HepG2 (cell line): Measurements from ENCODE around the gene FAM43A. TPM values are rescaled to one million over a fixed set of nuclear protein-coding genes. Genes with fewer than 3 reads are reported as not detected.

ENCODE experiments used
- ATAC-seq: fragments of 200-7000 bp; cut with Tn5 transposase; 3 replicates; pipeline ENCODE4 v1.9.1; 2020; ENCODE audit warnings: mild to moderate bottlenecking, moderate library complexity
- BruUV-seq: library from RNA; stranded (reverse); fragments of 400-500 nt; replicated peaks from 2 replicates; lab custom pipeline; 2021; lab: Mats Ljungman, UMichigan
- CTCF ChIA-PET: fragments of 300-600 bp; formaldehyde crosslinking; extraction: SDS; loops from one replicate; lab custom pipeline; 2021; ENCODE audit warnings: low total read pairs, inconsistent platforms, low intra/inter-chr PET ratio; lab: Yijun Ruan, JAX
- POLR2A ChIA-PET: fragments of 350-600 bp; sonication (Branson Sonifier 250); formaldehyde crosslinking; loops from one replicate; lab custom pipeline; 2020; ENCODE audit warnings: antibody characterized with exemption, inconsistent platforms; lab: Yijun Ruan, JAX
- DNase-seq: peaks from one replicate; pipeline ENCODE4 v3.0.0-alpha.2; 2015; ENCODE audit warnings: low spot score
- FAIRE-seq: peaks from 3 replicates; lab custom pipeline; 2011; peaks lifted over from hg19 to GRCh38; lab: Jason Lieb, UNC
- H2AFZ ChIP-seq: one replicate; pipeline ENCODE4 v1.6.1; 2011; ENCODE audit warnings: low read length, inconsistent platforms
- H3K27ac ChIP-seq: fragments of 300-600 bp; 3 replicates; pipeline ENCODE4 v1.8.0; 2011; ENCODE audit warnings: mixed run types, mild to moderate bottlenecking, mixed read lengths, low read length, inconsistent platforms; ENCODE audit not compliant: insufficient read depth; ENCODE audit errors: extremely low read length
- H3K27me3 ChIP-seq, 2 experiments: fragments of 200-600 bp in 1 of 2; 2 replicates in 1 of 2; 3 replicates in 1 of 2; pipeline versions ENCODE4 v1.6.0 to v1.8.0; 2011; ENCODE audit warnings: low read length in 2 of 2, mild to moderate bottlenecking in 2 of 2, moderate library complexity in 2 of 2, inconsistent platforms in 1 of 2; ENCODE audit not compliant: insufficient read depth in 2 of 2, control insufficient read depth in 1 of 2
- H3K36me3 ChIP-seq, 2 experiments: fragments of 200-600 bp in 1 of 2; replicated peaks in 1 of 2; 2 replicates in 1 of 2; 3 replicates in 1 of 2; pipeline versions ENCODE4 v1.5.1 to v1.8.0; 2011; ENCODE audit warnings: low read length in 2 of 2, inconsistent platforms in 1 of 2; ENCODE audit not compliant: insufficient read depth in 2 of 2, control insufficient read depth in 1 of 2
- H3K4me1 ChIP-seq: 2 replicates; pipeline ENCODE4 v1.5.1; 2012; ENCODE audit warnings: low read length, inconsistent platforms; ENCODE audit not compliant: insufficient read depth
- H3K4me2 ChIP-seq: 2 replicates; pipeline ENCODE4 v1.6.0; 2011; ENCODE audit warnings: low read depth, low read length, inconsistent platforms
- H3K4me3 ChIP-seq, 3 experiments: fragments of 200-600 bp in 1 of 3; sonication (generic), shearing (Covaris generic) in 1 of 3; replicated peaks in 1 of 3; 2 replicates each; pipeline ENCODE4 v1.5.1; 2011 to 2016; ENCODE audit warnings: low read length in 3 of 3, inconsistent platforms in 2 of 3, low read depth in 2 of 3, mild to moderate bottlenecking in 2 of 3, control low read depth in 1 of 3, mixed read lengths in 1 of 3; ENCODE audit not compliant: insufficient read depth in 1 of 3
- H3K79me2 ChIP-seq: one replicate; pipeline ENCODE4 v1.6.1; 2011; ENCODE audit warnings: low read length, inconsistent platforms; ENCODE audit not compliant: insufficient read depth
- H3K9ac ChIP-seq: 2 replicates; pipeline ENCODE4 v1.6.0; 2011; ENCODE audit warnings: mild to moderate bottlenecking, low read depth, low read length, inconsistent platforms; ENCODE audit not compliant: insufficient read depth
- H3K9me3 ChIP-seq: 2 replicates; pipeline ENCODE4 v1.5.1; 2012; ENCODE audit warnings: mild to moderate bottlenecking, low read length
- H4K20me1 ChIP-seq: 2 replicates; pipeline ENCODE4 v1.6.0; 2011; ENCODE audit warnings: inconsistent platforms, mild to moderate bottlenecking, low read length, moderate library complexity; ENCODE audit not compliant: insufficient read depth
- E2F2 ChIP-seq: sonication (generic); formaldehyde crosslinking; IDR thresholded peaks from 2 replicates; pipeline ENCODE4 v1.4.0; 2020; ENCODE audit warnings: missing genetic modification reagents, borderline replicate concordance
- LCORL ChIP-seq, 2 experiments: fragments of 450-650 bp in 1 of 2; sonication (generic) in 1 of 2; formaldehyde crosslinking in 1 of 2; IDR thresholded peaks; 2 replicates each; pipeline versions ENCODE4 v1.5.0 to v1.6.1; 2017 to 2020; ENCODE audit warnings: antibody characterized with exemption in 1 of 2, missing genetic modification reagents in 1 of 2
- MXD1 ChIP-seq: sonication (generic); formaldehyde crosslinking; IDR thresholded peaks from 2 replicates; pipeline ENCODE4 v1.4.0; 2020; ENCODE audit warnings: mild to moderate bottlenecking, missing genetic modification reagents
- NCOA1 ChIP-seq: sonication (generic); formaldehyde crosslinking; IDR thresholded peaks from 2 replicates; pipeline ENCODE4 v1.9.0; 2021; ENCODE audit warnings: missing genetic modification reagents
- SRSF1 ChIP-seq: fragments of 200-400 bp; formaldehyde crosslinking; optimal IDR thresholded peaks from 2 replicates; pipeline ENCODE3; 2017; ENCODE audit warnings: mild to moderate bottlenecking, low read depth, low read length, moderate library complexity
- ZNF142 ChIP-seq: sonication (generic); formaldehyde crosslinking; IDR thresholded peaks from 2 replicates; pipeline ENCODE4 v1.4.0; 2020; ENCODE audit warnings: missing genetic modification reagents
- ZNF569 ChIP-seq: sonication (generic); formaldehyde crosslinking; IDR thresholded peaks from 2 replicates; pipeline ENCODE4 v1.5.0; 2020; ENCODE audit warnings: mild to moderate bottlenecking, missing genetic modification reagents, moderate library complexity, borderline replicate concordance
- ZSCAN25 ChIP-seq: sonication (generic); formaldehyde crosslinking; IDR thresholded peaks from 2 replicates; pipeline ENCODE4 v1.8.0; 2022; ENCODE audit warnings: mild to moderate bottlenecking, missing genetic modification reagents
- WGBS: methylation state at CpG from one replicate; pipeline ENCODE4 v1.1.6; 2017; ENCODE audit warnings: low lambda C conversion rate; 5-methylcytosine and 5-hydroxymethylcytosine counted together
- in situ Hi-C: cut with HindIII; loops from 2 replicates; pipeline ENCODE4 v1.10.0; 2017; ENCODE audit warnings: low pct_unique_long_range_greater_than_20kb; ENCODE audit not compliant: extremely low pct_ligation_motif_present
- intact Hi-C: fragments of 100-400 bp; cut with micrococcal nuclease; formaldehyde crosslinking; loops from one replicate; pipeline ENCODE4 v1.10.0; 2022; ENCODE audit not compliant: unreplicated experiment
- polyA plus RNA-seq, 8 experiments: library from polyadenylated mRNA; depleted of rRNA in 3 of 8; stranded (reverse) in 7 of 8; unstranded in 1 of 8; fragments of >200 nt; fragmentation: Illumina TruSeq in 4 of 8; extraction: Trizol in 4 of 8; gene quantifications; 2 replicates each; pipeline versions ENCODE4 v1.2.1 to v1.2.3, GENCODE V29; 2011 to 2016; ENCODE audit warnings: low read depth in 4 of 8, missing spikeins in 1 of 8, mixed read lengths in 1 of 8; ENCODE audit not compliant: insufficient read depth in 1 of 8
- total RNA-seq, 5 experiments: library from RNA; depleted of rRNA; stranded (reverse); fragments of >200 nt; fragmentation: Illumina TruSeq; extraction: Trizol; gene quantifications; 2 replicates each; pipeline ENCODE4 v1.2.3, GENCODE V29; 2016; ENCODE audit warnings: low read depth in 1 of 5

FAM43A gene
- total and polyA plus RNA-seq, 2 of the 13 experiments (the other 11 are each of a cell fraction or from before 2014, with no cell fraction given) = 0.91 to 1.8 TPM

- peaks cover 2 to 9% of the 10 kb centered on the region in 2 experiments; a peak in 4 of 5 replicates for H3K36me3 ChIP-seq
- peaks cover 0 to 3% of the 10 kb centered on the region in 2 experiments; a peak in 1 of 5 replicates for H3K27me3 ChIP-seq
- intact Hi-C loops = loop anchor here (1.0 to 2.0 kb wide), 2 partner anchors 434 to 589 kb away; no protein-coding TSS in a partner anchor
- WGBS = under 1% methylated on average over 56 of the region's 57 CpGs
- H3K4me3 ChIP-seq = peak within 1 kb of the TSS; percentile 79 to 85 (median 84)
- peak; percentile 93 for ATAC-seq
- peak within 1 kb of the TSS; percentile 80 for H3K4me2 ChIP-seq
- CTCF ChIA-PET = interaction anchor here (0.7 to 2.1 kb wide), 3 partner anchors 11 to 600 kb away, joined by 3 to 16 read pairs (median 5); no protein-coding TSS in a partner anchor
- peaks cover 43% of the 10 kb centered on the region for H3K4me1 ChIP-seq
- no peaks in the 10 kb centered on the region for H3K9me3 ChIP-seq
- H3K27ac ChIP-seq = peak within 1 kb of the TSS; percentile 81
- no TSS peak for BruUV-seq
- FAIRE-seq = peak; percentile 80
- peaks cover 19% of the 10 kb centered on the region for H3K79me2 ChIP-seq
- POLR2A ChIA-PET = interaction anchor here (0.8 to 2.4 kb wide), 18 partner anchors 11 to 871 kb away, joined by 3 to 19 read pairs (median 4); partner anchors contain the start of genes FAM43A, PPP1R2 and XXYLT1
- DNase-seq = peak; percentile 90
- in situ Hi-C loops = loop anchor here (5.0 kb wide), 1 partner anchor 585 kb away; no protein-coding TSS in a partner anchor
- H3K9ac ChIP-seq = peak within 1 kb of the TSS; percentile 76
- H2AFZ ChIP-seq = peak within 1 kb of the TSS; percentile 84
- H4K20me1 ChIP-seq = no peaks in the 10 kb centered on the region
- TF ChIP-seq NCOA1 (CRISPR knock-in tag) (peak; percentile 30; the same call in 1 of the 2 replicates), SRSF1 (no peak), LCORL (IDR thresholded peaks at IDR 0.05) (no peak), LCORL (CRISPR knock-in tag; IDR thresholded peaks at IDR 0.05) (peak; percentile 18; the same call in 1 of the 2 replicates), ZNF569 (CRISPR knock-in tag) (peak; percentile 81; the same call in 1 of the 2 replicates), MXD1 (CRISPR knock-in tag) (peak; percentile 87; the same call in 1 of the 2 replicates), ZNF142 (CRISPR knock-in tag) (peak; percentile 44; the same call in 1 of the 2 replicates), ZSCAN25 (peak; percentile 23; the same call in 1 of the 2 replicates), E2F2 (CRISPR knock-in tag) (no peak)
Observed at GRCh38 chr3:194671900-194672808, 13.5 kb upstream of the FAM43A start, which contains the start of gene LSG1. TSS of gene LSG1 (minus strand) at chr3:194672191. CDS start at chr3:194672162, 29 bp downstream.
